Measurements from ENCODE around the gene MXI1.

DNA sequence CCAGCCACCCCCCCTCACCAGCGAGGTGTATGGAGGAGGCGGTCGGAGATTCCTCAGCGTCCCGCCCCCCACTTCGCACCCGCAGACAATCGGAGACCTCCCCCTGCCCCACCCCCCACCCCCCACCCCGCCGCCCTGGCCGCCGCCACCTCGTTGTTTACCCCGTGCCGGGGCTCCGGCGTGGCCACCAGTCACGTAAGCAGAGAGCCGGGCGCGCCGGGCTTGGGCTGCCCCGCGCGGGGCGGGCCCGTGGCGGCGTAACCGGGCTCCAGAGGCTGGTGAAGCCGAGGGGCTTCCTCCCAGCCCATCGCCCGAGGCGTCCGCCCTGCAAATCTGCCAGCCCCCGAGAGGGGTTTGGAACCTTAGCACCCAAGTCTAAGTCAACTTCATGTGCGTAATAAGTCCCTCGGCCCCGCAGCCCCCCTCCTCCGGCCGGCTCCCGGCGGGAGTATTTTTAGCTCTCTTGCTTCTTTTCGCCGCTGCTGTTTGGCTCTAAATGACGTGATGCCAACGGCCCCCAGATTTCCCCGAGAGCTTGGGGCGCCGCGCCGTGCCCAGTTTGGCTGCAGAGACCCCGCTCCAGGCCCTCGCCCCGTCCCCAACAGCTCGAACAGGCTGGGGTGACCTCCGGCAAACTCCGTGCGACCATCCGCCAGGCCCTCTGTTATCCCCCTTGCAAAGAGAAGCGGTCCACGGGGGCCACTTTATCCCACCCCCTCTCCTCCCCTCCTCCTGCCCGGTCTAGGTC is 2.7 kb downstream of the MXI1 start:
- no peak for TF ChIP-seq SP1 (IDR thresholded peaks at IDR 0.05)
- TF ChIP-seq, protein P1, sequence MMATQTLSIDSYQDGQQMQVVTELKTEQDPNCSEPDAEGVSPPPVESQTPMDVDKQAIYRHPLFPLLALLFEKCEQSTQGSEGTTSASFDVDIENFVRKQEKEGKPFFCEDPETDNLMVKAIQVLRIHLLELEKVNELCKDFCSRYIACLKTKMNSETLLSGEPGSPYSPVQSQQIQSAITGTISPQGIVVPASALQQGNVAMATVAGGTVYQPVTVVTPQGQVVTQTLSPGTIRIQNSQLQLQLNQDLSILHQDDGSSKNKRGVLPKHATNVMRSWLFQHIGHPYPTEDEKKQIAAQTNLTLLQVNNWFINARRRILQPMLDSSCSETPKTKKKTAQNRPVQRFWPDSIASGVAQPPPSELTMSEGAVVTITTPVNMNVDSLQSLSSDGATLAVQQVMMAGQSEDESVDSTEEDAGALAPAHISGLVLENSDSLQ (IDR thresholded peaks at IDR 0.05), result no peak
- no peak for TF ChIP-seq TARDBP (IDR thresholded peaks at IDR 0.05)
- TF ChIP-seq FOXA1 (IDR thresholded peaks at IDR 0.05), result no peak
- no peak for TF ChIP-seq SUZ12 (IDR thresholded peaks at IDR 0.05)
- TF ChIP-seq NFRKB (IDR thresholded peaks at IDR 0.05), result no peak
- no peak for TF ChIP-seq ELF4 (IDR thresholded peaks at IDR 0.05)
